Measurements from ENCODE around the gene MET.

The MET gene

GRCh38 chr7:116809636-116810266 is 137.8 kb downstream of the MET start:
- ChIA-PET POLR2A (no interaction called here), CTCF (interaction anchor here (0.5 to 3.0 kb wide), 22 partner anchors 10 to 1996 kb away, joined by 3 to 41 read pairs (median 4); partner anchors contain the start of gene MET)
- H3K4me1 ChIP-seq (ENCODE audit: control insufficient read depth, insufficient read depth, low read length), result peaks cover 29% of the 10 kb centered on the region

GRCh38 chr7:116810267-116811116 is 138.5 kb downstream of the MET start:
- ChIA-PET POLR2A (interaction anchor here (0.7 kb wide), 1 partner anchor 145 kb away, joined by 4 read pairs; no protein-coding TSS in a partner anchor), CTCF (interaction anchor here (0.7 to 3.0 kb wide), 22 partner anchors 9 to 1054 kb away, joined by 3 to 41 read pairs (median 4); partner anchors contain the start of gene MET)
- no peaks in the 10 kb centered on the region for H3K36me3 ChIP-seq (ENCODE audit: control insufficient read depth in 2 of 2, insufficient read depth in 1 of 2, low read length in 2 of 2)
- no peak overlapping the region for H3K4me3 ChIP-seq (ENCODE audit: low read depth, low read length)
- peaks cover 23% of the 10 kb centered on the region for H3K4me1 ChIP-seq (ENCODE audit: control insufficient read depth, insufficient read depth, low read length)
- peak overlapping the region; percentile 39 for H3K27ac ChIP-seq (ENCODE audit: extremely low read depth, low read depth, low read length)
- no peaks in the 10 kb centered on the region for H3K9me3 ChIP-seq (ENCODE audit: control insufficient read depth, insufficient read depth, low read depth, low read length)
- TF ChIP-seq ZNF112 (tag by site-specific recombination; IDR thresholded peaks at IDR 0.05) (no peak), ZNF530 (tag by site-specific recombination; IDR thresholded peaks at IDR 0.05; ENCODE audit: low read depth) (no peak), TRIM28 (IDR thresholded peaks at IDR 0.05; ENCODE audit: borderline replicate concordance, low read length) (no peak), ZNF391 (tag by site-specific recombination; IDR thresholded peaks at IDR 0.05; ENCODE audit: borderline replicate concordance, low read depth) (peak; percentile 77; the same call in 1 of the 2 replicates), ZNF658 (tag by site-specific recombination; IDR thresholded peaks at IDR 0.05) (no peak), FEZF1 (tag by site-specific recombination; IDR thresholded peaks at IDR 0.05) (peak; percentile 99), ZNF302 (tag by site-specific recombination; IDR thresholded peaks at IDR 0.05; ENCODE audit: low read depth) (no peak), ZNF518A (tag by site-specific recombination; conservative IDR thresholded peaks at IDR 0.05; ENCODE audit: low read depth) (peak; percentile 52; the same call in 1 of the 2 replicates), EGR2 (tag by site-specific recombination; IDR thresholded peaks at IDR 0.05; ENCODE audit: low read depth) (no peak), ZNF239 (tag by site-specific recombination; IDR thresholded peaks at IDR 0.05) (no peak), ZNF610 (tag by site-specific recombination; IDR thresholded peaks at IDR 0.05; ENCODE audit: borderline replicate concordance) (0 out of 2 replicates have a peak, but pooled peaks have one; percentile 34), ZNF600 (tag by site-specific recombination; IDR thresholded peaks at IDR 0.05) (peak; percentile 64), SALL2 (tag by site-specific recombination; IDR thresholded peaks at IDR 0.05; ENCODE audit: borderline replicate concordance) (no peak), MYNN (tag by site-specific recombination; IDR thresholded peaks at IDR 0.05; ENCODE audit: borderline replicate concordance) (0 out of 2 replicates have a peak, but pooled peaks have one; percentile 17), ZNF707 (tag by site-specific recombination; IDR thresholded peaks at IDR 0.05) (no peak), YY2 (tag by site-specific recombination; IDR thresholded peaks at IDR 0.05) (no peak), ZNF660 (tag by site-specific recombination; IDR thresholded peaks at IDR 0.05) (no peak)

More at GRCh38 chr7:116809636-116810266, 137.8 kb downstream of the MET start:
- Histone ChIP-seq H3K36me3 (ENCODE audit: control insufficient read depth in 2 of 2, insufficient read depth in 1 of 2, low read length in 2 of 2) (no peaks in the 10 kb centered on the region), H3K4me3 (ENCODE audit: low read depth, low read length) (no peak overlapping the region), H3K27ac (ENCODE audit: extremely low read depth, low read depth, low read length) (peak overlapping the region; percentile 39), H3K9me3 (ENCODE audit: control insufficient read depth, insufficient read depth, low read depth, low read length) (no peaks in the 10 kb centered on the region)
- TF ChIP-seq GLIS2 (tag by site-specific recombination; IDR thresholded peaks at IDR 0.05) (no peak), ZNF660 (tag by site-specific recombination; IDR thresholded peaks at IDR 0.05) (peak; percentile 91), WT1 (tag by site-specific recombination; IDR thresholded peaks at IDR 0.05) (no peak), ZNF354C (tag by site-specific recombination; IDR thresholded peaks at IDR 0.05; ENCODE audit: borderline replicate concordance, low read depth) (no peak), ZNF302 (tag by site-specific recombination; IDR thresholded peaks at IDR 0.05; ENCODE audit: low read depth) (no peak), ZNF654 (tag by site-specific recombination; IDR thresholded peaks at IDR 0.05; ENCODE audit: low read depth) (peak; percentile 97), SALL2 (tag by site-specific recombination; IDR thresholded peaks at IDR 0.05; ENCODE audit: borderline replicate concordance) (no peak), KLF10 (tag by site-specific recombination; IDR thresholded peaks at IDR 0.05) (peak; percentile 46; the same call in 1 of the 2 replicates), ZFP3 (tag by site-specific recombination; IDR thresholded peaks at IDR 0.05; ENCODE audit: low read depth) (no peak), ZNF223 (tag by site-specific recombination; IDR thresholded peaks at IDR 0.05) (no peak), PRDM1 (tag by site-specific recombination; IDR thresholded peaks at IDR 0.05) (0 out of 2 replicates have a peak, but pooled peaks have one; percentile 56), SP2 (tag by site-specific recombination; IDR thresholded peaks at IDR 0.05) (no peak), SP7 (tag by site-specific recombination; IDR thresholded peaks at IDR 0.05) (peak; percentile 61), CTCF (tag by site-specific recombination; IDR thresholded peaks at IDR 0.05) (peak; percentile 55; the same call in 1 of the 2 replicates), ZNF2 (tag by site-specific recombination; IDR thresholded peaks at IDR 0.05) (peak; percentile 66), HOXA7 (CRISPR knock-in tag; IDR thresholded peaks at IDR 0.05; ENCODE audit: borderline replicate concordance) (no peak), IKZF3 (tag by site-specific recombination; IDR thresholded peaks at IDR 0.05) (peak; percentile 74), FEZF1 (tag by site-specific recombination; IDR thresholded peaks at IDR 0.05) (peak; percentile 93)

Data from HEK293 (cell line).